GM23338 (cell line): Measurements from ENCODE around the gene GRIFIN. TPM values are rescaled to one million over a fixed set of nuclear protein-coding genes. Genes with fewer than 3 reads are reported as not detected.

ENCODE experiments used
- ATAC-seq: fragments of 200-7000 bp; cut with Tn5 transposase; 3 replicates; pipeline ENCODE4 v1.9.1; 2020
- DNase-seq: peaks from one replicate; pipeline ENCODE4 v3.0.0-alpha.2; 2015; ENCODE audit warnings: low spot score
- H2AFZ ChIP-seq: fragments of 200-600 bp; sonication (generic); 2 replicates; pipeline ENCODE4 v1.8.0; 2016; ENCODE audit warnings: antibody characterized with exemption, mild to moderate bottlenecking, moderate library complexity
- H3F3A ChIP-seq: fragments of 200-600 bp; sonication (generic); replicated peaks from 2 replicates; pipeline ENCODE4 v1.8.0; 2017; ENCODE audit warnings: antibody characterized with exemption, mixed run types, low read depth
- H3K27ac ChIP-seq: fragments of 200-600 bp; sonication (generic); 2 replicates; pipeline ENCODE4 v1.6.1; 2016; ENCODE audit warnings: low read depth
- H3K27me3 ChIP-seq: fragments of 200-600 bp; sonication (generic); 2 replicates; pipeline ENCODE4 v1.8.0; 2016; ENCODE audit warnings: mild to moderate bottlenecking, mixed run types, moderate library complexity; ENCODE audit not compliant: insufficient read depth
- H3K36me3 ChIP-seq: fragments of 200-600 bp; sonication (generic); 2 replicates; pipeline ENCODE4 v1.8.0; 2016; ENCODE audit warnings: mild to moderate bottlenecking; ENCODE audit not compliant: insufficient read depth
- H3K4me1 ChIP-seq: fragments of 200-600 bp; sonication (generic); 2 replicates; pipeline ENCODE4 v1.8.0; 2016; ENCODE audit warnings: mild to moderate bottlenecking, moderate library complexity; ENCODE audit not compliant: insufficient read depth
- H3K4me2 ChIP-seq: fragments of 200-600 bp; sonication (generic); 2 replicates; pipeline ENCODE4 v1.7.1; 2017; ENCODE audit warnings: mixed run types
- H3K4me3 ChIP-seq: fragments of 200-600 bp; sonication (generic); 2 replicates; pipeline ENCODE4 v1.6.1; 2016; ENCODE audit warnings: mixed run types
- H3K79me2 ChIP-seq: fragments of 200-600 bp; sonication (generic); replicated peaks from 2 replicates; pipeline ENCODE4 v1.8.0; 2017; ENCODE audit warnings: mild to moderate bottlenecking; ENCODE audit not compliant: insufficient read depth
- H3K9me2 ChIP-seq: fragments of 200-600 bp; sonication (generic); 2 replicates; pipeline ENCODE4 v1.8.0; 2017; ENCODE audit not compliant: insufficient read depth
- H4K20me1 ChIP-seq: fragments of 200-600 bp; sonication (generic); replicated peaks from 2 replicates; pipeline ENCODE4 v1.8.0; 2017; ENCODE audit warnings: mild to moderate bottlenecking; ENCODE audit not compliant: insufficient read depth
- H3K27ac Mint-ChIP-seq: 2 replicates; pipeline ENCODE4 v1.8.0; 2020; ENCODE audit warnings: inconsistent platforms, mild to moderate bottlenecking, moderate library complexity, mixed read lengths
- H3K27me3 Mint-ChIP-seq: 3 replicates; pipeline ENCODE4 v1.8.0; 2022; ENCODE audit warnings: low read depth, mild to moderate bottlenecking, moderate library complexity, mixed read lengths, inconsistent platforms; ENCODE audit not compliant: insufficient read depth, poor library complexity
- H3K36me3 Mint-ChIP-seq: 3 replicates; pipeline ENCODE4 v1.8.0; 2021; ENCODE audit warnings: low read depth, mild to moderate bottlenecking, inconsistent platforms, moderate library complexity, mixed read lengths
- H3K4me1 Mint-ChIP-seq: 3 replicates; pipeline ENCODE4 v1.8.0; 2020; ENCODE audit warnings: mild to moderate bottlenecking, inconsistent platforms, mixed read lengths
- H3K4me3 Mint-ChIP-seq: 3 replicates; pipeline ENCODE4 v1.8.0; 2021; ENCODE audit warnings: moderate library complexity, mild to moderate bottlenecking, inconsistent platforms, mixed read lengths
- H3K9me3 Mint-ChIP-seq: 3 replicates; pipeline ENCODE4 v1.8.0; 2020; ENCODE audit warnings: moderate library complexity, mild to moderate bottlenecking, inconsistent platforms, mixed read lengths
- CREB1 ChIP-seq: fragments of 250-450 bp; sonication (Bioruptor Pico); IDR thresholded peaks from 2 replicates; pipeline ENCODE4 v1.5.0; 2020; ENCODE audit warnings: low read depth, mild to moderate bottlenecking, moderate library complexity
- POLR2AphosphoS5 ChIP-seq: IDR thresholded peaks from 2 replicates; pipeline ENCODE4 v1.6.1; 2016; ENCODE audit warnings: antibody characterized with exemption, low read depth
- ZNF114 ChIP-seq: fragments of 250-450 bp; sonication (Bioruptor Pico); IDR thresholded peaks from 2 replicates; pipeline ENCODE4 v1.5.0; 2020; ENCODE audit warnings: mild to moderate bottlenecking, moderate library complexity
- ZNF331 ChIP-seq: fragments of 250-450 bp; sonication (Bioruptor Pico); IDR thresholded peaks from 2 replicates; pipeline ENCODE4 v1.5.0; 2020; ENCODE audit warnings: low read depth, mild to moderate bottlenecking, moderate library complexity
- polyA plus RNA-seq: library from polyadenylated mRNA; unstranded; fragments of >200 nt; fragmentation: Nextera tagmentation; extraction: Ambion mirVana; gene quantifications from 2 replicates; pipeline ENCODE4 v1.2.1, GENCODE V29; 2016
- total RNA-seq: library from RNA; depleted of rRNA; stranded (reverse); fragments of >200 nt; shearing (Covaris generic); gene quantifications from 2 replicates; pipeline ENCODE4 v1.2.3, GENCODE V29; 2014
- TF ChIP-seq, protein P1 (sequence below): fragments of 250-450 bp; sonication (Bioruptor Pico); IDR thresholded peaks from 2 replicates; pipeline ENCODE4 v1.5.0; 2020; ENCODE audit warnings: mild to moderate bottlenecking, moderate library complexity
- TF ChIP-seq, protein P2 (sequence below): IDR thresholded peaks from one replicate; pipeline ENCODE4 v1.6.1; 2018; ENCODE audit warnings: antibody characterized with exemption; ENCODE audit not compliant: unreplicated experiment
- TF ChIP-seq, protein P3 (sequence below), 2 experiments: fragments of 200-600 bp in 1 of 2; sonication (generic) in 1 of 2; conservative IDR thresholded peaks; 2 replicates each; pipeline versions ENCODE4 v1.5.1 to v1.6.1; 2016 to 2017; ENCODE audit warnings: antibody characterized with exemption in 2 of 2, low read depth in 2 of 2, mild to moderate bottlenecking in 2 of 2, moderate library complexity in 1 of 2

Gene GRIFIN
- total and polyA plus RNA-seq, 2 experiments from 2014 or later = not detected

DNA sequence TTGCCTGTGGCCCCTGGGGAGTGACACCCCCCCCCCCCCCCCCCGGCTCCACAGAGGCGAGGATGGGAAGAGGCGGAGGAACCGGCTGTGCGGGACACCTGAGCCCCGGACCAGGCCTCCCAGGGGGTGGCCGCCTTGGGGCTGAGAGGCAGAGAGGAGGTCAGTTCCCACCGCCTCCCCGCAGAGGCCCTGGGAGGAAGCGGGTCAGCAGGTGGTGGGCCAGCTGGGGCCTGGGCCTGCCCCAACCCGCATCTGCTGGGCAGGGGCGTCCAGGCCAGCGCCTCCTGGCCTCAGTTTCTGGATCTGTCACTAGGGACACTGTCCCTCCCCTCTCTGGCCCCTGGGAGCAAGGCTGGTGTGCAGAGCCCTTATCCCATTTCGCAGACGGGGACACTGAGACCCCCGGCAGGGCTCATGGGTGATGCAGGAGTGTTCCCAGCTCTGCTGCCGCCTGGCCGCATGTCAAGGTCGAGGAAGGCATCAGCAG is 28.7 kb upstream of the GRIFIN start (continued):
- TF ChIP-seq, protein P1, sequence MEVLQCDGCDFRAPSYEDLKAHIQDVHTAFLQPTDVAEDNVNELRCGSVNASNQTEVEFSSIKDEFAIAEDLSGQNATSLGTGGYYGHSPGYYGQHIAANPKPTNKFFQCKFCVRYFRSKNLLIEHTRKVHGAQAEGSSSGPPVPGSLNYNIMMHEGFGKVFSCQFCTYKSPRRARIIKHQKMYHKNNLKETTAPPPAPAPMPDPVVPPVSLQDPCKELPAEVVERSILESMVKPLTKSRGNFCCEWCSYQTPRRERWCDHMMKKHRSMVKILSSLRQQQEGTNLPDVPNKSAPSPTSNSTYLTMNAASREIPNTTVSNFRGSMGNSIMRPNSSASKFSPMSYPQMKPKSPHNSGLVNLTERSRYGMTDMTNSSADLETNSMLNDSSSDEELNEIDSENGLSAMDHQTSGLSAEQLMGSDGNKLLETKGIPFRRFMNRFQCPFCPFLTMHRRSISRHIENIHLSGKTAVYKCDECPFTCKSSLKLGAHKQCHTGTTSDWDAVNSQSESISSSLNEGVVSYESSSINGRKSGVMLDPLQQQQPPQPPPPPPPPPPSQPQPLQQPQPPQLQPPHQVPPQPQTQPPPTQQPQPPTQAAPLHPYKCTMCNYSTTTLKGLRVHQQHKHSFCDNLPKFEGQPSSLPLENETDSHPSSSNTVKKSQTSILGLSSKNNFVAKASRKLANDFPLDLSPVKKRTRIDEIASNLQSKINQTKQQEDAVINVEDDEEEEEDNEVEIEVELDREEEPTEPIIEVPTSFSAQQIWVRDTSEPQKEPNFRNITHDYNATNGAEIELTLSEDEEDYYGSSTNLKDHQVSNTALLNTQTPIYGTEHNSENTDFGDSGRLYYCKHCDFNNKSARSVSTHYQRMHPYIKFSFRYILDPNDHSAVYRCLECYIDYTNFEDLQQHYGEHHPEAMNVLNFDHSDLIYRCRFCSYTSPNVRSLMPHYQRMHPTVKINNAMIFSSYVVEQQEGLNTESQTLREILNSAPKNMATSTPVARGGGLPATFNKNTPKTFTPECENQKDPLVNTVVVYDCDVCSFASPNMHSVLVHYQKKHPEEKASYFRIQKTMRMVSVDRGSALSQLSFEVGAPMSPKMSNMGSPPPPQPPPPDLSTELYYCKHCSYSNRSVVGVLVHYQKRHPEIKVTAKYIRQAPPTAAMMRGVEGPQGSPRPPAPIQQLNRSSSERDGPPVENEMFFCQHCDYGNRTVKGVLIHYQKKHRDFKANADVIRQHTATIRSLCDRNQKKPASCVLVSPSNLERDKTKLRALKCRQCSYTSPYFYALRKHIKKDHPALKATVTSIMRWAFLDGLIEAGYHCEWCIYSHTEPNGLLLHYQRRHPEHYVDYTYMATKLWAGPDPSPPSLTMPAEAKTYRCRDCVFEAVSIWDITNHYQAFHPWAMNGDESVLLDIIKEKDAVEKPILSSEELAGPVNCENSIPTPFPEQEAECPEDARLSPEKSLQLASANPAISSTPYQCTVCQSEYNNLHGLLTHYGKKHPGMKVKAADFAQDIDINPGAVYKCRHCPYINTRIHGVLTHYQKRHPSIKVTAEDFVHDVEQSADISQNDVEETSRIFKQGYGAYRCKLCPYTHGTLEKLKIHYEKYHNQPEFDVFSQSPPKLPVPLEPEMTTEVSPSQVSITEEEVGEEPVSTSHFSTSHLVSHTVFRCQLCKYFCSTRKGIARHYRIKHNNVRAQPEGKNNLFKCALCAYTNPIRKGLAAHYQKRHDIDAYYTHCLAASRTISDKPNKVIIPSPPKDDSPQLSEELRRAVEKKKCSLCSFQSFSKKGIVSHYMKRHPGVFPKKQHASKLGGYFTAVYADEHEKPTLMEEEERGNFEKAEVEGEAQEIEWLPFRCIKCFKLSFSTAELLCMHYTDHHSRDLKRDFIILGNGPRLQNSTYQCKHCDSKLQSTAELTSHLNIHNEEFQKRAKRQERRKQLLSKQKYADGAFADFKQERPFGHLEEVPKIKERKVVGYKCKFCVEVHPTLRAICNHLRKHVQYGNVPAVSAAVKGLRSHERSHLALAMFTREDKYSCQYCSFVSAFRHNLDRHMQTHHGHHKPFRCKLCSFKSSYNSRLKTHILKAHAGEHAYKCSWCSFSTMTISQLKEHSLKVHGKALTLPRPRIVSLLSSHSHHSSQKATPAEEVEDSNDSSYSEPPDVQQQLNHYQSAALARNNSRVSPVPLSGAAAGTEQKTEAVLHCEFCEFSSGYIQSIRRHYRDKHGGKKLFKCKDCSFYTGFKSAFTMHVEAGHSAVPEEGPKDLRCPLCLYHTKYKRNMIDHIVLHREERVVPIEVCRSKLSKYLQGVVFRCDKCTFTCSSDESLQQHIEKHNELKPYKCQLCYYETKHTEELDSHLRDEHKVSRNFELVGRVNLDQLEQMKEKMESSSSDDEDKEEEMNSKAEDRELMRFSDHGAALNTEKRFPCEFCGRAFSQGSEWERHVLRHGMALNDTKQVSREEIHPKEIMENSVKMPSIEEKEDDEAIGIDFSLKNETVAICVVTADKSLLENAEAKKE (CRISPR knock-in tag) = no peak
- TF ChIP-seq, protein P2, sequence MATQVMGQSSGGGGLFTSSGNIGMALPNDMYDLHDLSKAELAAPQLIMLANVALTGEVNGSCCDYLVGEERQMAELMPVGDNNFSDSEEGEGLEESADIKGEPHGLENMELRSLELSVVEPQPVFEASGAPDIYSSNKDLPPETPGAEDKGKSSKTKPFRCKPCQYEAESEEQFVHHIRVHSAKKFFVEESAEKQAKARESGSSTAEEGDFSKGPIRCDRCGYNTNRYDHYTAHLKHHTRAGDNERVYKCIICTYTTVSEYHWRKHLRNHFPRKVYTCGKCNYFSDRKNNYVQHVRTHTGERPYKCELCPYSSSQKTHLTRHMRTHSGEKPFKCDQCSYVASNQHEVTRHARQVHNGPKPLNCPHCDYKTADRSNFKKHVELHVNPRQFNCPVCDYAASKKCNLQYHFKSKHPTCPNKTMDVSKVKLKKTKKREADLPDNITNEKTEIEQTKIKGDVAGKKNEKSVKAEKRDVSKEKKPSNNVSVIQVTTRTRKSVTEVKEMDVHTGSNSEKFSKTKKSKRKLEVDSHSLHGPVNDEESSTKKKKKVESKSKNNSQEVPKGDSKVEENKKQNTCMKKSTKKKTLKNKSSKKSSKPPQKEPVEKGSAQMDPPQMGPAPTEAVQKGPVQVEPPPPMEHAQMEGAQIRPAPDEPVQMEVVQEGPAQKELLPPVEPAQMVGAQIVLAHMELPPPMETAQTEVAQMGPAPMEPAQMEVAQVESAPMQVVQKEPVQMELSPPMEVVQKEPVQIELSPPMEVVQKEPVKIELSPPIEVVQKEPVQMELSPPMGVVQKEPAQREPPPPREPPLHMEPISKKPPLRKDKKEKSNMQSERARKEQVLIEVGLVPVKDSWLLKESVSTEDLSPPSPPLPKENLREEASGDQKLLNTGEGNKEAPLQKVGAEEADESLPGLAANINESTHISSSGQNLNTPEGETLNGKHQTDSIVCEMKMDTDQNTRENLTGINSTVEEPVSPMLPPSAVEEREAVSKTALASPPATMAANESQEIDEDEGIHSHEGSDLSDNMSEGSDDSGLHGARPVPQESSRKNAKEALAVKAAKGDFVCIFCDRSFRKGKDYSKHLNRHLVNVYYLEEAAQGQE = no peak

DNA sequence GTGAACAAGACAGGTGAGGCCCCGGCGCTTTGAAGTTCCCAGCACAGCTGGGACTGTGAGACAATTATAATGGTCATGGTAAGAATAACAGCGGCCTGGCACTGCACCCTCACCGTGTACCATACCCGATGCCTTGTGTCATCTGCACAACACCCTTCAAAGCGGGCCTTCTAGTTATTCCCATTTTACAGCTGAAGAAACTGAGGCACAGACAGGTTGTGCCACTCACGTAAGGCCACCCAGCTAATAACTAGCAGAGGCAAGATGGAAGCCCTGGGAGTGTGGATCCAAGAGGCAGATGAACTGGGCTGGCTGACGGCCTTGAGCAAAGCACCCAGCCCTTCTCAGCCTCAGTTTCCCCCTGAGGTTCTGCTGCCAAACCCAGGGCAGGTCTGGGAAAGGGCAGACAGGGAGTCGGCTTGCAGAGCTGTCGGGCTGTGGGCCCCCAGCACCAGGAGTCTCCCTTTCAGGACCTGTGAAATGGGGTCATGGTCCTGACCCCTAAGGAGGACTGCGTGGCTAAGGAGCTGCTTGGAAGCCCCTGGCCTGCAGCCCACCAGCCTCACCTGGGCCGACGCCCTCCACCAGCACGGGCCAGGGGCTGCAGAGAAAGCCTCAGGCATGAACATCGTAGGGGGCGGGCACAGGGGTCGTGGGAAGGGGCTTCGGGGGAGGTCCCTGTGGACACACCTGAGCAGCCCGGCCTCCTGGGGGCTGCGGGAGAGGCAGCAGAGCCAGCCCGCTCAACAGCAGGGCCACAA is 28.1 kb upstream of the GRIFIN start:
- no peak for DNase-seq
- no peak for TF ChIP-seq ZNF331 (CRISPR knock-in tag)
- no peak for TF ChIP-seq CREB1 (CRISPR knock-in tag)
- TF ChIP-seq, protein P2 = no peak
- TF ChIP-seq POLR2AphosphoS5 = no peak
- no peak for TF ChIP-seq ZNF114 (CRISPR knock-in tag)
- TF ChIP-seq, protein P3, sequence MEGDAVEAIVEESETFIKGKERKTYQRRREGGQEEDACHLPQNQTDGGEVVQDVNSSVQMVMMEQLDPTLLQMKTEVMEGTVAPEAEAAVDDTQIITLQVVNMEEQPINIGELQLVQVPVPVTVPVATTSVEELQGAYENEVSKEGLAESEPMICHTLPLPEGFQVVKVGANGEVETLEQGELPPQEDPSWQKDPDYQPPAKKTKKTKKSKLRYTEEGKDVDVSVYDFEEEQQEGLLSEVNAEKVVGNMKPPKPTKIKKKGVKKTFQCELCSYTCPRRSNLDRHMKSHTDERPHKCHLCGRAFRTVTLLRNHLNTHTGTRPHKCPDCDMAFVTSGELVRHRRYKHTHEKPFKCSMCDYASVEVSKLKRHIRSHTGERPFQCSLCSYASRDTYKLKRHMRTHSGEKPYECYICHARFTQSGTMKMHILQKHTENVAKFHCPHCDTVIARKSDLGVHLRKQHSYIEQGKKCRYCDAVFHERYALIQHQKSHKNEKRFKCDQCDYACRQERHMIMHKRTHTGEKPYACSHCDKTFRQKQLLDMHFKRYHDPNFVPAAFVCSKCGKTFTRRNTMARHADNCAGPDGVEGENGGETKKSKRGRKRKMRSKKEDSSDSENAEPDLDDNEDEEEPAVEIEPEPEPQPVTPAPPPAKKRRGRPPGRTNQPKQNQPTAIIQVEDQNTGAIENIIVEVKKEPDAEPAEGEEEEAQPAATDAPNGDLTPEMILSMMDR (conservative IDR thresholded peaks at IDR 0.05; ENCODE audit: low read depth in 2 of 2) = no peak

More for the DNA sequence above, 28.1 kb upstream of the GRIFIN start:
- Mint-ChIP-seq H3K9me3 (no peaks in the 10 kb centered on the region), H3K36me3 (no peaks in the 10 kb centered on the region; the same call in 2 of the 3 replicates), H3K4me1 (peaks cover 20% of the 10 kb centered on the region), H3K27me3 (peaks cover 16% of the 10 kb centered on the region), H3K4me3 (no peak overlapping the region), H3K27ac (no peak overlapping the region)
- H3K9me2 ChIP-seq = no peaks in the 10 kb centered on the region
- 0 out of 2 replicates have a peak, but pooled peaks cover 10% of the 10 kb centered on the region for H3F3A ChIP-seq
- H3K27ac ChIP-seq = no peak overlapping the region
- no peak overlapping the region for H3K4me2 ChIP-seq
- no peaks in the 10 kb centered on the region for H3K36me3 ChIP-seq
- no peak for ATAC-seq
- no peak overlapping the region for H2AFZ ChIP-seq
- H3K79me2 ChIP-seq = no peaks in the 10 kb centered on the region
- no peaks in the 10 kb centered on the region for H3K27me3 ChIP-seq
- no peaks in the 10 kb centered on the region for H4K20me1 ChIP-seq
- no peak overlapping the region for H3K4me3 ChIP-seq
- H3K4me1 ChIP-seq = peaks cover 9% of the 10 kb centered on the region; the same call in 1 of the 2 replicates
